ENCODE results near the gene ITPR2.

ITPR2 gene

GRCh38 chr12:26818636-26819035, 14.4 kb downstream of the ITPR2 start:
- DNase-seq, result no peak

- DNase-seq, result no peak
These were observed 14.8 kb downstream of the ITPR2 start for GRCh38 chr12:26818201-26818600.

DNA sequence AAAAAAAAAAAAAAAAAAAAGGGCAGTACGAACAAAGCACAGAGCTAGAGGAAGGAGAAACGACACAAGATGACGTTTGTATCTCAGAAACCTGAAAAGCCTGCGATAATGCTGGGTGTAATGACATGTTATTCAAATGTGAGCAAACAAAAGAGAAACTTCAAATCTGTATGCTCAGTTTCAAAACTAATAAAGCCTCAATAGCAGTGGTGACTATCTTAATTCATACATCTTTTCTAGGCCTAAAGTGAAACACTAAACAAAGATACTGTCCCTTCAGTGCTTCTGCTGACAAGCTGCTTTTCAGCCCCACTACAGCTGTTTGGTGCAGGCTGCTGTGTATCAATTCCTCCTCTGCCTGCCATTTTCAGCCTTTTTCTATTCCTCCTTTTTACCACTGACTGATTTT, 15.8 kb downstream of the ITPR2 start:
- no peak for DNase-seq

DNA sequence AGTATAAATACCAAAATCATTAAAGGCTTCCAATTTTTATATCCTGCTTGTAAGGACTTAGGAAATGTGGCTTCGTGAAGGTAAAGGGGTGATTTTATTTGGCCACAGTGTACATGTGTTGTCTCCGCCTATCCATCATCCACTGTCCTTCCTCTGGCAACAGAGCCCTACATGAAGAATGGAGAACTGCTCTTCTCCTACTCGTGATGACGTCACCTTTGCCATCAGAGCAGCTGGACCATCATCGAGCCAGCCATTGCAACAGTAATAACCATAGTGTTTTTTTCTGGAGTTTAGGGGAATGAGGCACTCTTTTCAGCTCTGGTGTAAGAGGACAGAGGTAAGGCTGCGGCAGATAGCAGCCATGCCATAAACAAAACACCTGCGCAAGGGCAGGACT, 19.2 kb downstream of the ITPR2 start:
- DNase-seq, result no peak

DNA sequence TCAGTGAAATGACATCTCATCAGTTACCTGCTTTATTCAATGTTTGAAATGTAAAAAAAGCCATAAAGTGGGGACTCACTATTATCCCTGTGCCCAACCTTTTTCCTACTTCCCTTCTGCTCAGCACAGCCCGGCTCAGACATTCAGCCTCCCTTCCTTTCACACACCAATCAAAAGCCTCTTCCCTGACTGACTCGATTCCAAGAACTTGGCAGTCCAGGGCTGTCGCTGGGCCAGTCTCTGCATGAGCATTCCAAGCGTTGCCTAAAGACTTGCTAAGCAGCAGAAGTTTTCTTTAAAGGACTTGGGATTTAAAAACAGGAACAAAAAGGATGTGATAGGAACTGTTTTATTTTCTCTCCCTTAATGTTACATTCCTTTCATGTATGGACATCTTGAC, 22.7 kb downstream of the ITPR2 start:
- no peak for DNase-seq

DNA sequence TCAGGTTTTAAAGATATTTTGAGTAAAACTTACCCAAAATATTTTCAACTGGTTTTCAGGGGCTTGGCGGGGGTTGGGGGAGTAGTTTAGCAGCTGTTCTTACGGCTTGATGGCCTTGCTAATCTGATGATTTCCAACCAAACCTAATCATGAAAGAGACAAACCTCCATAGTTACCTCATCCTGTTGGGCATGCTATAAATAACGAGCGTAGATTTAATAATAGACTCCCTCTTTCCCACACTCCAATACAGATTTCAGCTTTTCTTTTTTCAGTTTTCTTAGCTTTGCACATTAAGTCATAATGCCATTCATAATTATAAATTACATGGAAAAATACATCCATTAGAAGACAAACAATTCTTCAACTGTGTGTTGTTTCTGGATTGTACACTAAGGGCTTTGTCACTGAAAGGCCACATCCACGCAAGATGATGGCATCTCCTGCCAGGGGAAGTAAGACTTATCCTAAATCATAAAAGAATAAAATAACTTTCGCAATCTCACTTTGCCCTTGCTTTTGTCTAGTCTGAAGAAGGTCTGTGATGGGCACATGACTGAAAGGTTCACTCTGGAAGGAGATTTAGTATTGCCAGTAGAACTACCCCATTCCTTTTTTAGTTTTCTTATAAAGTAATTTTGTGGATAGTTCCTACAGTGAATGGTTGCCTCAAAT, 23.2 kb downstream of the ITPR2 start:
- no peak for DNase-seq

- DNase-seq, result no peak
These were observed 24.1 kb downstream of the ITPR2 start for GRCh38 chr12:26808766-26809476.

GRCh38 chr12:26807292-26807691, 25.7 kb downstream of the ITPR2 start:
- no peak for DNase-seq

GRCh38 chr12:26806556-26806955, 26.4 kb downstream of the ITPR2 start:
- DNase-seq, result no peak

DNA sequence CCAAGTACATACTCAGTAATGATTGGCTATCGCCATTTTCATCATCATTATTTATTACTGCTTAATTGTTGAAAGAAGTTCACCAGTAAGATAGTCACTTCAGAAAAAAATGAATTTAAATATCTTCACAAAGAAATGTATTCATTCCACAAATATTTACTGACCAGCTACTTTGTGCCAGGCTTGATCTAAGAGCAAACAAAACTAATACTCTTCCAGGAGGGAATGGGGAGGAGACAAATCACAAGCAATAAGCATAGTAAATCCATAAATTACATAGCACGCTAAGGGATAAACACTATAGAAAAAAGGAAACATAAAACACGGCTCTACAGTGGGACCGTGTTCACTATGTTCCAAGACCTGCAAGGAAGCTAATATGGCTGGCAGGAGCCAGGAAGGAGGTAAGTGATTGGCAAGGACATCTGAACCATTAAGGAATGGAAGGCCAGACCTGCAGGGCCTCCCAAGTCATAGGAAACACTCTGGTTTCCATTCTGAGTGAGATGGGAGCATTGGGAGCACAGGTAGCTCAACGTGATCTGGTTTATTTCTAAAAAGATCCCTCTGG, 27.5 kb downstream of the ITPR2 start:
- DNase-seq, result no peak

DNA sequence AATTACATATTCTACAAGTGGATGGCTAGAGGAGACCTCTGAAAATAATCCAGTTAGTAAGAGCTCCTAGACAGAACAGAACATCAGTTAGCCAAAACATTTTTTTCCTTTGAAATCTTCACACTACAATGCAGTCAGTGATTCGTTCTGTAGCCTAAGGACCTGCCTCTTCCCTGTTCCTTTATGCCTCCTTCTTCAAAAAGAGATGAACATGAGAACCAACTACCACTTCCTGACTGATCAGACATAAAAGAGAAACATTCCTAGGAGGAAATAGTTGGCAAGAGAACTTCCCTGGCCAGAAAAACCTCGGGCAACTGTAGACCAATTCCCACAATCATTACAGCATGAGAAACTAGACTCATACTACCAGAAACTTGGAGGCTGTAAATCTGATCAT, 29.4 kb downstream of the ITPR2 start:
- no peak for DNase-seq

DNA sequence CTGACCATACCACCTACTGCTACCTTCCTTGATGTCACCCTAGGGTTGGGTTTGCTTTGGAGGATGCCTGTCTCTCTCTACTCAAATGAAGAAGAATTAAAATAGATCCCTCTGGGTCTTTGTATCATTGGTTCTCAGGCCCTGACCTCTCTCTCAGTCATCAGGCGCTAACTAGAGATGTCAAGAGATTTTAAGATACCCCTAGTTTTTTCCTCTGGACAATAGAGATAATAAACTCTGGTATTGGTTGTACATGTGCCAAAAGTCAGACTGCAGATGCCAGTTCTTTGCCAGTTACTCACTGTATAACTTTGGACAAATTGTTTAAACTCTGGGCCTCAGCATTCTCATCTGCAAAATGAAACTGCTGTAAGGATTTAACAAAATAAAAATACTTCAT, 31.5 kb downstream of the ITPR2 start:
- DNase-seq, result no peak

DNA sequence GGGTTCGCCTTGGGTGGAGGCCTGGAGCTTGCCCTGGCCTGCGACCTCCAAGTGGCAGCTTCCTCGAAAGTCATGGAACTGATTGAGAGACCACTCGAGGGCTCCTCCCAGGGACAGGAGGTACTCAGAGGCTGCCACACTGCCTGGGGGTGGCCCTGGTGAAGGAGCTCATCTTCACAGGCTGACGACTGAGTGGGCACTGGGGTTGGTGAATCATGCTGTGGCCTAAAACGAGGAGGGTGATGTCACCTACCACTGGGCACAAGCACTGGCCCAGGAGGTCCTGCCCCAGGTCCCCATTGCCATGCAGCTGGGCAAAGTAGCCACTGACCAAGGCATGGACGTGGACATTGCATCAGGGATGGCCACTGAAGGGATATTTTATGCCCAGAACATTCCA, 32.1 kb downstream of the ITPR2 start:
- no peak for DNase-seq

GRCh38 chr12:26800347-26800746, 32.6 kb downstream of the ITPR2 start:
- DNase-seq, result no peak

DNA sequence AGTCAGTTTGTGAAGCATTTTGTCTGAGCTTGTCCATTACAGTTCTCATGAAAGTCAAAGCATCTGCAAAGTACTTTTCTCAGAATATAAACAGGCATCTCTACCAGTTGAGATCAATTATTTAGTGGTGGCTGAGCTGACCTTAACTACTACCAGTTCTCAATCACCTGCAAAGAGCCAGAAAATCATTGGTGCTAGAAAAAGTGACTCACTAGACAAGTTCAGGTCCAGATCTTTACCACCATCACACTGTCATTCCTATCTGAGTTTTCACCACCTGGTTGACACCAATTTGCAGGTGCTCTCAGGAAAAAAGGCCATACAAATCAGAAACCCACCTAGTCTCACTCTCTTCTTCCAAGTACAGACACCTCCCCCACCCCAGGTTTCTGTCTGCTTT, 33.3 kb downstream of the ITPR2 start:
- no peak for DNase-seq

DNA sequence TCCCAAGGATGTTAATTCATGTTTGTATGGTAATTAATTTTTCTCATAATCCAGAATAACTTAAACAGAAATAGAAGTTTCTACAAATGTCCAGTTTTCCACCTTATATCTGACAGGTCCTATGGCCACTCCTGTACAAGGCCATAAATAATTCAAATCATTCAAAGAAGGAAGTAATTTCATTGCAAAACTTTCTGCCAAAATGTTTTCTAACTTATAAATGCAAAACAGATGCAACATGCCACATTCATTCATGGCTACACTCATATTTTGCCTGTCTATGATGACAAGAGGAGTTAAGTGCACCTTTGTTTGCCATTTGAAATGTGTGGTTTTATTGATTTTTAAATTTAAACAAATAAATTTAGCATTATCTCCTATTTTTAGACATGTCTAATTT, 34.4 kb downstream of the ITPR2 start:
- no peak for DNase-seq

- peak; percentile 85 for DNase-seq
These were observed 35.0 kb downstream of the ITPR2 start for GRCh38 chr12:26798023-26798422.

DNA sequence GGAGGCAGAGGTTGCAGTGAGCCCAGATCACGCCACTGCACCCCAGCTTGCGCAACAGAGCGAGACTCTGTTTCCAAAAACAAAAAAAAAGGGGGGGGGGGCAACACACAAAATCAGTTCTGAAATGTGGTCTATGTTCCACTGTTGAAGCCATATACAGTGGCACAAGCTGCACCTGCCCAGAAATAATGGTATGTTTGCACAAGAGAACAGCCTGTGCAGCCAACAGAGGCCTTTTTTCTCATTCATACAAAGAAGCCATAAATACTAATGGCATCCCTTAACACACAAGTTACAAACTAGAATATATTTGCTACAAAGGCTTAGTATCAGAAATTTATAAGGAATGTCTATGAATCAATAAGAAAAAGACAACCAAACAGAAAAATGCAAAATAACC, 37.1 kb downstream of the ITPR2 start:
- no peak for DNase-seq

- DNase-seq, result no peak
These were observed 41.6 kb downstream of the ITPR2 start for GRCh38 chr12:26791301-26791791.

GRCh38 chr12:26790645-26790994, 42.4 kb downstream of the ITPR2 start:
- DNase-seq, result no peak

GRCh38 chr12:26789731-26790644, 43.0 kb downstream of the ITPR2 start:
- DNase-seq, result no peak

DNA sequence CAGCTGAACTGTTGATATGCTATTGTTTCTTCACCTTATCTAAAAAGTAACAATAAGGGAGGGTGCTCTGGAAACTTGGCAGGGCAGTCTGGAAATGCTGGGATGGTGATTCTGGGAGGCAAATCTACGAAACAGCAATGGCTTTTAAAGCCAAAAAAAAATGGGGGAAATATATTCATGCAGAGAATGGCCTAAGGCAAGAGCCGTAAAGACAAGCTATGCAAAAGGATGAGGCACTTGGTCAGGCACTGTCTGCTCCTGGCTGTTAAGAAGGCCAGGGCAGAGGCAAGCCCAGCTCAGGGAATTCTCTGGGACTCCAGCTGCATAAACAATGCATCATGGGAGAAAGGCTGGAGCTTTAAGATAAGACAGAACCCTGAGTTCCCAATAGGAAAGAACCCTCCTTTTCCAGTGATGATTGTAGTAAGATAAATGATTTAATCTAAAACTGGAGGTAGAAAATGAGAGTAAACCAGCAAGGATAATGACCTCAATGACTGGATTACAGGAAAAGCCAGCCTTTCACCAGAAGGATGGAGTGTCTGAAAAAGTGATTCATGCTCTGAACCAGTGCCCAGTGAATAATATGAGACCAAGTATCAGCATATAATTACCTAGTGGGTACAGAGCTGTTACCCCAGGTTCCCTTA, 46.0 kb downstream of the ITPR2 start:
- no peak for DNase-seq

DNA sequence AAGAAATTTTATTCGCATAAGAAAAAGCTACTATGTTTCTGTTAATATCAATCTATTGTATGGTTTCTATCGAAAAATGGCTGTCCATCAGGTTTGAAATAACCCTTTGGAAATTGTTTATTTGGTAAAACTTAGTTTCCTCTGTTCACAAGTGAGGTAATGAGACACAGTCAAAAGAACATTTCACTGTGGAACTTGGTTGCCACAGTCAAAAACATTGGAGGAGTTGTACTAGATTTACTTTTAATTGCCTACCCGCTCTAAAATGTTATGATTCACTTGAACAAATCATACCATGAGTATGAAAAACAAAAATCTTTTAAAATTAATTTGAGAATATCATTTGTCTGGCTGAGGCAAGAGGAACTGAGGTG, 46.5 kb downstream of the ITPR2 start:
- no peak for DNase-seq

Measured in NCI-H2171 treated with DMSO at 0.1 percent for 48 hours (cell line).